Right lobe of liver (tissue), 4 donors: ENCODE measurements around the gene SPIRE1.

Experiments
- CTCF ChIP-seq, 4 donors: fragments of 200-600 bp in 3 of 4; fragments of 450-650 bp in 1 of 4; IDR thresholded peaks; one replicate each; pipeline versions ENCODE4 v1.5.1 to v1.8.0; 2016 to 2022; ENCODE audit warnings: antibody characterized with exemption in 4 of 4, mild to moderate bottlenecking in 2 of 4
- POLR2A ChIP-seq: fragments of 450-650 bp; IDR thresholded peaks from one replicate; pipeline ENCODE4 v1.6.1; 2017; ENCODE audit warnings: antibody characterized with exemption, mild to moderate bottlenecking
- donor health status: DM: no; HTN: no; CAD: no.
- donor health status: DM: no; HTN: no; CAD: no.
- donor health status: DM: no; HTN: yes; CAD: no.

DNA sequence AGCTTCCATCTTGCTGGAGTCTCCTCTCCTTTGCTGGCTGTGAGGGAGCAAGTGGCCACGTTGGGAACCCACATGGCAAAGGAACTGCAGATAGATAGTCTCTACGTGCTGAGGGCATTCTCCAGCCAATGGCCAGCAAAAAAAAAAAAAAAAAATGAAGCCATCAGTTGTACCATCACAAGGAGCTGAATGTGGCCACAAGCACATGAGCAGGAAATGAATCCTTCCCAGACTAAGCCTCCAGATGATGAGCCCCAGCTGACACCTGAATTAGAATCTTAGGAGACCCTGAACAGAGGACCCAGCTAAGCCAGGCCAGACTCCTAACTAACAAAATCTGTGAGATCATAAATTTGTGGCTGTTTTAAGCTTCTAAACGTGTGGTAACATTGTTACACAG lies 57.9 kb downstream of the SPIRE1 start:
- TF ChIP-seq CTCF (IDR thresholded peaks at IDR 0.05) (no peak), POLR2A (no peak)
